Measurements from ENCODE around the gene PSMD5.

PSMD5 gene

DNA sequence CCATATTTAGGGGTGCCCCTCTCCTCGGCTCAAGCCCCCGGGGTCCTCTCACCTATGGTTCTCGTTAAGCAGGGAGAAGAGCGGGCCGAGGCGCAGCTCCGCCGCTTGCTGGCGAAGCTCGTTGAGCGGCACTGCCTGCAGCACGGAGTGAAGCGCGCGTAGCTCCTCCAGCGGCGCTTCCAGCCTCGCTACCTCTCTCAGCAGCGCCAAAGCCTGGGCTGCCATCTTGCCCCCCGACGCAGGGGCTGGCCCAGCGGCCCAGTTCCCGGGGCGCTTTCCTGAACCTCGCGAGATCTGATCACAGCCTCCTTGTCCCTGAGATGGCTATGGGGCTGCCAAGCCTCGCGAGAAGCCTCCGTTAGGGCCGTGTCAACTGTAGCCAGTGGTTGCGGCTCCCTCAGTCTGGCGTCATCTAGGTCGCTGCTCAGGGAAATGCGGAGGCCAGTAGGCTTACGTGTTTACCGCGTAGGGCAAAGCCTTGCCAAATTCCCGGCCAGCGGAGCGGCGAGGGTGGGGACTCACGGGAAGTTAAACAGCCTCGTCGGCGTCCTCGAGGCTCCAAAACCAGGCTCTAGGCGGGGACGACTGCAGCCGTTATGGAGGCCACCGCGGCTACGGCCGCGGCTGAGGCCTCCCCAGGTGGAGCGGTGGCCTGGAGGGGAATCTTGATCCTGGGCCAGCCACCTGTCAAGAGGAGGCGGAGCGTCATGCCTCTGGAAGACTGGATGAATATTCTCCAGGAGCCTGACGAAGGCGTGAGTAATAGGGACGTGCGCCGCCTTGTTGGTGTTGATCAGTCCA is at the start of gene PSMD5:
TSS of gene PSMD5 (minus strand) at position 238 of the 801 bp plus-strand sequence. CDS start at position 225, 13 bp downstream.
- peaks cover 63% of the 10 kb centered on the region for H3K4me1 Mint-ChIP-seq (ENCODE audit: low read depth)
- H3K4me3 Mint-ChIP-seq, result peak within 1 kb of the TSS; percentile 99
- no peaks in the 10 kb centered on the region for H3K9me3 Mint-ChIP-seq
- peak; percentile 98 for DNase-seq (ENCODE audit: low spot score)
- H3K27ac Mint-ChIP-seq, result peak within 1 kb of the TSS; percentile 91
- peaks cover 52% of the 10 kb centered on the region for H3K36me3 Mint-ChIP-seq (ENCODE audit: low read depth)
- H3K27me3 Mint-ChIP-seq (ENCODE audit: low read depth), result no peaks in the 10 kb centered on the region

DNA sequence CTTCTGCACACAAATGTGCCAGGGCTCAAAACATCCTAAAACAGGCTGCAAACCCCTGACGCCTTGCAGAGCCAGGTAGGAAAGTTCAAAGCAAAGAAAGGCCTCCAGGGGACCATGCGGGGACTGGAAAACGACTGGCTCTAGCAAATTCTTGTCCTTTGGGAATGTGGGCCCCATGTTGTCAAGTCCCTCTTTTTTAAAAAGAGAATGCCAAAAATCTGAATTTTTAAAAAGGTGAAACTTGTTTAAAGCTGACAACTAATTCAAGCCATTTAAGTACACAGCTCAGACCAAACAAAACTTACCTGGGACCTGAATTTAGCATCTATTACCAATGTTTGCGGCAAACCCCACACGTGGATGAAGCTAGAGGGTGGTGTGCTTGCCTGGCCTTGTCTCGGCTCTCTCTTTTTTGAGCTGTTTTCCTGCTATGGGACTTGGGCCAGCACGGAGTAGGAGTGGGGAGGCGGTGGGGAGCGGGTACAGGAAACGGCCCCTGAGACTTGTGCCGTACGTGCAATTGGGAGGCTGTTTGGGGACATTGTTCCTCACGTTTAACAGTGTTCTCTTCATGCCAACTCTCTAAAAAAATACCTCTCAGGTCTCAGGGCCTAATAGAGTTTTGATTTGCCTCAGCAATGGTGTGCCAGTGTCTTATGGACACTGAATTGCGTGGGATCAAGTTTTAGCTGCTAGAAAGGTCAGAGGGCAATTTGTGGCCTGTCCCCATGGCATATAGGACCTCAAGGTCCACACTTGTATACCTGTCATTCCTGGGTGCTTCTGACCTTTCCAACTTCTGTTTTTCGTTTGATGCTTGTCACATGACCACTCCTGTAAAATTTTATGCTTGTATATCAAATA is 49.4 kb upstream of the PSMD5 start:
- Mint-ChIP-seq H3K27ac (peak overlapping the region; percentile 99), H3K4me1 (ENCODE audit: low read depth) (peaks cover 70% of the 10 kb centered on the region), H3K9me3 (no peaks in the 10 kb centered on the region), H3K36me3 (ENCODE audit: low read depth) (peaks cover 19% of the 10 kb centered on the region), H3K27me3 (ENCODE audit: low read depth) (no peaks in the 10 kb centered on the region), H3K4me3 (peak overlapping the region; percentile 74)
- peak; percentile 32 for DNase-seq (ENCODE audit: low spot score)

DNA sequence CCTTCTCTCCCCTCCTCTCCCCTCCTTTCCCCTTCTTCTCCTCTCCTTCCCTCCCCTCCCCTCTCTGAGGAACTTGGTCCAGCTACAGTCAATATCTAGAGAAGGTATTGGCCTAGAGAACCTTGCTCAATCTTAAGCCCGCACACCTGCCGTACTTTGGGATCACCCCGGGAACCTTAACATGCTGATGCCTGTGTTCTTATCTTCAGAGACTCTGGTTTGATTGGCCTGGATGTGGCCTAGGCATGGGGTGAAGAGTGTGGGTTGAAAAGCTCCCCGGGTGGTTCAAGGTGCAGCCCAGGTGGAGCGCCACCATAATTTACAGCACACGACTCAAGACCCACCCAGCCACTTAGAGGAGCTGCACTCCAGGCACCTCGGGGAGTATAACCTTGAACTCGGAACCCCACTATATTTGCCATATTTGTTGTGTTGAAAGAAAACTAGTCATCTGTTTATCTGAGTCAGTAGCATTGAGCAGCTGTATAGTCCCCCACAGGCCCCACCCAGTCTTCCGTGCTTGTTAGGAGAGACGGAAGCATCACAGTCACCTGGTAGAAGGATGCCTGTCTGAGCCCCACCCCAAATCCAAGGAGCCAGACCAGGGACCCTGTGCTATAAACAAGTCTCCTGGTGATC is 48.6 kb upstream of the PSMD5 start:
- H3K27ac Mint-ChIP-seq, result peak overlapping the region; percentile 99
- DNase-seq (ENCODE audit: low spot score), result peak; percentile 62
- H3K4me3 Mint-ChIP-seq, result peak overlapping the region; percentile 74
- H3K27me3 Mint-ChIP-seq (ENCODE audit: low read depth), result no peaks in the 10 kb centered on the region
- no peaks in the 10 kb centered on the region for H3K9me3 Mint-ChIP-seq
- H3K36me3 Mint-ChIP-seq (ENCODE audit: low read depth), result peaks cover 17% of the 10 kb centered on the region
- peaks cover 68% of the 10 kb centered on the region for H3K4me1 Mint-ChIP-seq (ENCODE audit: low read depth)

DNA sequence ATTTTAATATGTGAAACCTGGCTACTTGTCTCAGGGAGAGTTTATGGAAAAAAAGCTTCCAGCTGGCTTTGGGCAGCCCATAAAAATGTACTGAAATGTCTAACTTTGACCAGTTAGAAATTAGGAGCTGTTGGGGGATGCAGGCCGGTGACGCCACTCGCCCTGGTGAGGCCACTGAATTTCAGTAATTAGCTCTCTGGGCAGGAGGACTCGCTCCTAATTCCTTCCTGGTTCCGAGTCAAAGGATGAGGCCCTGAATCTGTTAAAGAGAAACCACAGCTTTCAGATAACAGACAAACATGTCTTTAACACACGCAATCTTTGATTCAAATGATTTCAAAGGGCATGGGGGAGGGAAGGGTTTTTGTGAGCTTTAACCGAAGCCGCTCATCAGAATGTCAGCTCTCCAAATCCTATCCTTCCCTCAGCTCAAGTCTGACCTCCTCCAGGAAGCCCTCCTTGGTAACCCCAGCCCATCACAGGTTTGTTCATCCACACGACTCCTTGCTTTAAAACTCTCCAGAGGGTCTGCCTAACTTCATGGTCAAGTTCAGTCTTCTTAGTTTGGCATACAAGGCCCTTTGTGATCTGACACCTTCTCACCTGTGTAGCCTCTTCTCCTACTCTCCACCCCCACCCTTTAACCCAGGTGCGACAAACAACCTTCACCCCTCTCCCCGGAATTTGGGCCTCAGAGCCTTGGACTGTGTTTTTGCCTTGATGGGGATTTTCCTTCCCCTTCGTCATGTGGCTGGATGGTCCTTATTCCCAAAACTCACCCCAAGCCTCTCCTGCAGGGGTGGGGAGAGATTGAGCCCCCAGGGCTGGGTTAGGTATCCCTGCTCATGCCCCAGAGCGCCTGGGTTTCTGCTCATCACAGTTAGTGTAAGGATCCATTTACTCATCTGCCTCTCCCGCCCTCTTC is 47.9 kb upstream of the PSMD5 start:
- Mint-ChIP-seq H3K27ac (peak overlapping the region; percentile 99), H3K4me3 (peak overlapping the region; percentile 74), H3K9me3 (no peaks in the 10 kb centered on the region), H3K27me3 (ENCODE audit: low read depth) (no peaks in the 10 kb centered on the region), H3K36me3 (ENCODE audit: low read depth) (peaks cover 17% of the 10 kb centered on the region), H3K4me1 (ENCODE audit: low read depth) (peaks cover 74% of the 10 kb centered on the region)
- peak; percentile 59 for DNase-seq (ENCODE audit: low spot score)

DNA sequence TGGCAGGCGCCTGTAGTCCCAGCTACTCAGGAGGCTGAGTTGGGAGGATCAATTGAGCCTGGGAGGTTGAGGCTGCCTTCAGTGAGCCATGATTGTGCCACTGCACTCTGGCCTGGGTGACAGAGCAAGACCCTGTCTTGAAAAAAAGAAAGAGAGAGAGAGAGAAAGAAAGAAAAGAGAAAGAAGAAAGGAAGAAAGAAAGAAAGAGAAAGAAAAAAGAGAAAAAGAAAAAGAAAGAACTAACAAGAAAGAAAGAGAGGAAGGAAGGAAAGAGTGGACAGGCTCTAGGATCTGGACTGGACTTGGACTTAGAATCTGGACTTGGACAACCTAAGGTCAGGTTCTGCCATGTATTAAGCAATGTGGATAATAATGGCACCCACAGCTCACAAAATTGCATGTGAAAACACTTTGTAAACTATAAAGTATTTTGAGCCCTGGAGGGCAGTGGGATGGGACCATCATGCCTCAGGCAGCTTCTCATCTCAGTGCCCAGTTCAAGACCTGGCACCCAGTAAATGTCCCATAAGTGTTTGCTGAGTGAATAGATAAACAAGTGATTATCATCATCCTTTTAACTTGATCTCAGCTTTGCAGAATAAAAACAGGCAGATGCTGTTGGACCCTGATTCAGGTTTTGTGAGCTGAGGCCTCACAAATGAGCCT is 47.0 kb upstream of the PSMD5 start:
- peak overlapping the region; percentile 74 for H3K4me3 Mint-ChIP-seq
- no peaks in the 10 kb centered on the region for H3K27me3 Mint-ChIP-seq (ENCODE audit: low read depth)
- no peaks in the 10 kb centered on the region for H3K9me3 Mint-ChIP-seq
- peak overlapping the region; percentile 99 for H3K27ac Mint-ChIP-seq
- peaks cover 71% of the 10 kb centered on the region for H3K4me1 Mint-ChIP-seq (ENCODE audit: low read depth)
- peaks cover 17% of the 10 kb centered on the region for H3K36me3 Mint-ChIP-seq (ENCODE audit: low read depth)
- DNase-seq (ENCODE audit: low spot score), result no peak

DNA sequence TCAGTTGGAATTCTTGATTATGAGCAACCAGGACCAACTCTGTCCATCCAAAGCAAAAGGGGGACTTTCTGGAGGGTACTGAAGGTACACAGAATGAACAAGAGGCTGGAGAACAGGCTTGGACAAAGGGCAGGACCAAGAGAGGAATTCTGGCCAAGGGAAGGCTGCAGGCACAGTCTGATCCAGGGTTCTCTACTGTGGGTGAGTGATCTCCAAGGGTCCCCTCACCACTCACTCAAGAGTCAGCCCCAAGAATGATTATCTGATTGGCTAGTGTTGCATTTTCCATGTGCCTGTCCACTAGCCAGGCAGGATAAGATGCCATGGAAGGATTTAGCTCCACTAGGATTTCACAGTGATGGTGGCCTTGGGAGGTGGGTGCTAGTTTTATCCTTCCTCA is 45.9 kb upstream of the PSMD5 start:
- no peak for DNase-seq (ENCODE audit: low spot score)
- H3K4me3 Mint-ChIP-seq, result no peak overlapping the region

DNA sequence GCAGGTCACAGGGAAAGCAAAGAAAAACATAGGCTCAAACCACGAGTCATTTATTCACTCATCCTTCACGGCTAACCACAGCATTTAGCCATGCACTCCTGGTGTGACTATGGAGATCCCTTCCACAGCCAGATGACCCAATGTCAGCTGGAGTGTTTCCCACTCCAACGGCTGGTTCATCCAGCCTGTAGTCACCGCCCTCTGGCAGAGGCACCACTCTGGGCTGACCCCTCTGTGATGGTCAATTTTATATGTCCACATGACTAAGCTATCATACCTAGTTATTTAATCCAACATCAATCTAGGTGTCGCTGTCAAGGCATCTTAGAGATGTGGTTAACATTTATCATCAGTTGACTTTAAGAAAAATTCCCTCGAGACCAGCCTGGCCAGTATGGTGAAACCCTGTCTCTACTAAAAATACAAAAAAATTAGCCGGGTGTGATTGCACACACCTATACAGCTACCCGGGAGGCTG is 43.8 kb upstream of the PSMD5 start:
- H3K9me3 Mint-ChIP-seq, result no peaks in the 10 kb centered on the region
- H3K4me3 Mint-ChIP-seq, result peak overlapping the region; percentile 35
- H3K4me1 Mint-ChIP-seq (ENCODE audit: low read depth), result peaks cover 69% of the 10 kb centered on the region
- peak overlapping the region; percentile 49 for H3K27ac Mint-ChIP-seq
- no peaks in the 10 kb centered on the region for H3K27me3 Mint-ChIP-seq (ENCODE audit: low read depth)
- H3K36me3 Mint-ChIP-seq (ENCODE audit: low read depth), result peaks cover 18% of the 10 kb centered on the region
- DNase-seq (ENCODE audit: low spot score), result no peak

More for the DNA sequence above, 45.9 kb upstream of the PSMD5 start:
- Mint-ChIP-seq H3K9me3 (no peaks in the 10 kb centered on the region), H3K27ac (peak overlapping the region; percentile 99), H3K27me3 (ENCODE audit: low read depth) (no peaks in the 10 kb centered on the region), H3K36me3 (ENCODE audit: low read depth) (peaks cover 23% of the 10 kb centered on the region), H3K4me1 (ENCODE audit: low read depth) (peaks cover 78% of the 10 kb centered on the region)

DNA sequence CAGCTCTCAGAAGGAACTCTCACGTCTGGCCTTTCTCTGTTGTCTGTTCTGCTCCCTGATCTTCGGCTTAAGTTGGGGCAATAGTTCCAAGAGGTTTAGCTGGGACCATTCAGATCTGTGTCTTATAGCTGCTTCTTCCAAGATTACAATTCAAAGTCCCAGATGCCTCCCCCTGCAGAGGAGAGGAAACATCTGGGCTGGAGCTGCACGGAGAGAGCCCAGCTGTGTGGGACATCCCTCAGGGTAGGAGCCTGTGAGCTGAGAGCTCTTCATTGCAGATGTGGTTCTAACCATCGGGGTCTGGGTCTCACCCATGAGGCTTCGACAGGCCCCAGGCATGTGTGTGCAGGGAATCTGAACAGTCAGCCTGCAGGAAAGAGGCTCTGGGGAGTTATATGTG is 43.2 kb upstream of the PSMD5 start:
- H3K9me3 Mint-ChIP-seq, result no peaks in the 10 kb centered on the region
- H3K4me1 Mint-ChIP-seq (ENCODE audit: low read depth), result peaks cover 67% of the 10 kb centered on the region
- DNase-seq (ENCODE audit: low spot score), result no peak
- H3K27ac Mint-ChIP-seq, result peak overlapping the region; percentile 7
- H3K4me3 Mint-ChIP-seq, result no peak overlapping the region
- peaks cover 18% of the 10 kb centered on the region for H3K36me3 Mint-ChIP-seq (ENCODE audit: low read depth)
- no peaks in the 10 kb centered on the region for H3K27me3 Mint-ChIP-seq (ENCODE audit: low read depth)

DNA sequence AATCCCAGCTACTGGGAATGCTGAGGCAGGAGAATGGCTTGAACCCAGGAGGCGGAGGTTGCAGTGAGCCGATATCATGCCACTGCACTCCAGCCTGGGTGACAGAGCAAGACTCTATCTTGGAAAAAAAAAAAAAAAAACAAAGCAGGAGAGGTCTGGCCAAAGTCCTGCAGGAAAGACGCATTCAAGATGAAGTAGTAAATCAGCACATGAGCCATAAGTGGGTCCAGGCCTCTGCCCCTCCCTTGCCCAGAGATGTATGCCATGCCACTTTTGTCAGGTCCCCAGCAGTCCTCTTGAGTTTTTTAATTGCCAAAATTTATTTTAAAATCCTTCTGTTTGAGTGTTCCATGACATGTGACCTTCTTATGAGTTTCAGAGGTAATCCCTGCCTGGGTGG is 42.7 kb upstream of the PSMD5 start:
- DNase-seq (ENCODE audit: low spot score), result no peak
- Mint-ChIP-seq H3K4me3 (no peak overlapping the region), H3K9me3 (no peaks in the 10 kb centered on the region), H3K27ac (no peak overlapping the region), H3K36me3 (ENCODE audit: low read depth) (peaks cover 20% of the 10 kb centered on the region), H3K27me3 (ENCODE audit: low read depth) (no peaks in the 10 kb centered on the region), H3K4me1 (ENCODE audit: low read depth) (peaks cover 65% of the 10 kb centered on the region)

DNA sequence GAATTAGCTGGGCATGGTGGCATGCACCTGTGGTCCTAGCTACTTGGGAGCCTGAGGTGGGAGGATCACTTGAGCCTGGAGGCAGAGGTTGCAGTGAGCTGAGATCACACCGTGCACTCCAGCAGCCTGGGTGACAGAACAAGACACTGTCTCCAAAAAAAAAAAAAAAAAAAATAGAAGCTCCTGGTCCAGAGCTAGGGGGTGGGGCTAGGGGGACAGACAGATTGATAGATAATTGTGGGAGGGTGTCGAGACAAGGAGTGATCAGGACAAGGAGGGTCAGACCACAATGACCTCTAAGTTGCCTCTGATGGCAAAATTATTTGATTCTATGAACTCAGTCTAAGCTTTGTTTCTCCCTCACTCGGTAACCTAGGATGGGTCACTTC is 40.9 kb upstream of the PSMD5 start:
- Mint-ChIP-seq H3K9me3 (no peaks in the 10 kb centered on the region), H3K36me3 (ENCODE audit: low read depth) (peaks cover 23% of the 10 kb centered on the region), H3K4me3 (no peak overlapping the region), H3K4me1 (ENCODE audit: low read depth) (peaks cover 65% of the 10 kb centered on the region), H3K27ac (peak overlapping the region; percentile 52), H3K27me3 (ENCODE audit: low read depth) (no peaks in the 10 kb centered on the region)
- DNase-seq (ENCODE audit: low spot score), result no peak

DNA sequence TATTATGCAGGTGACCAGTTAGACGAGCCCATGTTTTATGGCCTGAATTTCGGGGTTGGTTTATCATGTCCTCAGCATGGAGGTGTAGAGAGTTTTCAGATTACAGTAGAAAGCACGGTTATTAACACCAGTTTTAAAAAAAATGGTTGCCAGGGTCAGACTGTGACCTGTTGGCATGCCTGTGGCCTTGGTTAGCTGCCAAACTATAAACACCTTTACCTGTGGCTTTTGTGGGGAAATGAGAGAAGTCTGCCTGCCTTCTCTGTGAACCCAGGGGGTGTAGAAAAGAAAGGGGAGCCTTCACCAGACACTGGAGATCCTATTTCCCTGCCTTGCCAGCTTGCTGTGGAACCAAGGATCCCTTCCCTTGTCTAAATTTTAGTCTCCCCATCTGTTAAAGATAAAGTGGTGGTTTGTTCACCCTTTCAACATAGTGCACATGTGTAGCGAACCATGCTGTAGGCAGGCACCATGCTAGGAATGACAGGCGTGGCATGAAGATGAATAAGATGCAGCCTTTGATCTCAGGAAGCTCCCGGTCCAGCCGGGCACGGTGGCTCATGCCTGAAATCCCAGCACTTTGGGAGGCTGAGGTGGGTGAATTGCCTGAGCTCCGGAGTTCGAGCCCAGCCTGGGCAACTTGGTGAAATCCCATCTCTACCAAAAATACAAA is 40.3 kb upstream of the PSMD5 start:
- Mint-ChIP-seq H3K9me3 (no peaks in the 10 kb centered on the region), H3K4me1 (ENCODE audit: low read depth) (peaks cover 65% of the 10 kb centered on the region), H3K36me3 (ENCODE audit: low read depth) (peaks cover 25% of the 10 kb centered on the region), H3K27me3 (ENCODE audit: low read depth) (no peaks in the 10 kb centered on the region), H3K4me3 (peak overlapping the region; percentile 23), H3K27ac (peak overlapping the region; percentile 32)
- no peak for DNase-seq (ENCODE audit: low spot score)

DNA sequence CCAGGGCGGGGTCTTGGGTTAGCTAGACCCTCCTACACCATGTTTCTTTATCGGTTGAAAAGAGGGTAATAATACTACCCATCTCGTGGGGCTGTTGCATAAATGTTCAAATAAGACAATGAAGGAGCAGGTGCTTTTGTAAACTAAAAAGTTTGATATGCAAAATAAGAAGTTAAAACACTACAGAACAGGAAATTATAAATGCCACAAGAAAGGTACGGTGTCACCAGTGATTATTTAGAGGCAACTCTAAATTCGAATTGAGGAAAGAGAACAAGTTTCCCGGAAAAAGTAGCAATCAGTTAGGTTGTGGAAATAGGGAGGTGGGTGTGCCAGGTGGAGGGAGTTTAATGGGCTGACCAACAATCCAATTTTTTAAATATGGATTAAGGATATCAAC is 36.7 kb upstream of the PSMD5 start:
- Mint-ChIP-seq H3K36me3 (ENCODE audit: low read depth) (peaks cover 39% of the 10 kb centered on the region), H3K4me3 (peak overlapping the region; percentile 89), H3K27me3 (ENCODE audit: low read depth) (no peaks in the 10 kb centered on the region), H3K4me1 (ENCODE audit: low read depth) (peaks cover 65% of the 10 kb centered on the region), H3K27ac (peak overlapping the region; percentile 93), H3K9me3 (no peaks in the 10 kb centered on the region)
- no peak for DNase-seq (ENCODE audit: low spot score)
